HepG2 (cell line): ENCODE results near the gene RPA1. TPM values are rescaled to one million over a fixed set of nuclear protein-coding genes. Genes with fewer than 3 reads are reported as not detected.

Source experiments
- ADNP ChIP-seq: sonication (generic); formaldehyde crosslinking; IDR thresholded peaks from 2 replicates; pipeline ENCODE4 v1.4.0; 2020; ENCODE audit warnings: missing genetic modification reagents
- BCL6 ChIP-seq: IDR thresholded peaks from 2 replicates; pipeline ENCODE4 v1.6.1; 2016; ENCODE audit warnings: missing genetic modification reagents, missing compliant biosample characterization
- CEBPG ChIP-seq: IDR thresholded peaks from 2 replicates; pipeline ENCODE4 v1.6.1; 2016
- FOSL2 ChIP-seq: sonication (generic); formaldehyde crosslinking; IDR thresholded peaks from 2 replicates; pipeline ENCODE4 v1.4.0; 2020; ENCODE audit warnings: missing genetic modification reagents
- GABPB1 ChIP-seq: IDR thresholded peaks from 2 replicates; pipeline ENCODE4 v1.6.1; 2016; ENCODE audit warnings: mild to moderate bottlenecking, missing genetic modification reagents, moderate library complexity, missing compliant biosample characterization
- GFI1 ChIP-seq: sonication (generic); formaldehyde crosslinking; IDR thresholded peaks from 2 replicates; pipeline ENCODE4 v1.5.0; 2020; ENCODE audit warnings: missing genetic modification reagents, mild to moderate bottlenecking, borderline replicate concordance
- HNF4A ChIP-seq: sonication (generic); formaldehyde crosslinking; IDR thresholded peaks from 2 replicates; pipeline ENCODE4 v1.4.0; 2020; ENCODE audit warnings: missing genetic modification reagents
- KLF9 ChIP-seq: IDR thresholded peaks from 2 replicates; pipeline ENCODE4 v1.6.1; 2016; ENCODE audit warnings: low read depth
- NCOA1 ChIP-seq: sonication (generic); formaldehyde crosslinking; IDR thresholded peaks from 2 replicates; pipeline ENCODE4 v1.9.0; 2021; ENCODE audit warnings: missing genetic modification reagents
- RBM39 ChIP-seq: fragments of 200-400 bp; formaldehyde crosslinking; IDR thresholded peaks from one replicate; pipeline ENCODE4 v1.6.1; 2018; ENCODE audit warnings: antibody characterized with exemption, mild to moderate bottlenecking, low read depth, low read length; ENCODE audit not compliant: poor library complexity, severe bottlenecking
- SOX6 ChIP-seq, 2 experiments: fragments of 450-650 bp in 1 of 2; sonication (generic) in 1 of 2; formaldehyde crosslinking in 1 of 2; IDR thresholded peaks; 2 replicates each; pipeline versions ENCODE4 v1.4.0 to v1.6.1; 2017 to 2020; ENCODE audit warnings: antibody characterized with exemption in 1 of 2, mild to moderate bottlenecking in 1 of 2, missing genetic modification reagents in 1 of 2
- ZBTB42 ChIP-seq: sonication (generic); formaldehyde crosslinking; IDR thresholded peaks from 2 replicates; pipeline ENCODE4 v1.5.0; 2020; ENCODE audit warnings: mild to moderate bottlenecking, missing genetic modification reagents
- ZNF337 ChIP-seq: sonication (generic); formaldehyde crosslinking; IDR thresholded peaks from 2 replicates; pipeline ENCODE4 v1.5.1; 2020; ENCODE audit warnings: missing genetic modification reagents, low read depth, mild to moderate bottlenecking, borderline replicate concordance
- ZNF431 ChIP-seq: sonication (generic); formaldehyde crosslinking; IDR thresholded peaks from 2 replicates; pipeline ENCODE4 v1.9.0; 2022; ENCODE audit warnings: missing genetic modification reagents, low read depth, mild to moderate bottlenecking, borderline replicate concordance
- ZNF549 ChIP-seq: sonication (generic); formaldehyde crosslinking; IDR thresholded peaks from 2 replicates; pipeline ENCODE4 v1.5.0; 2020; ENCODE audit warnings: missing genetic modification reagents
- ZNF577 ChIP-seq: sonication (generic); formaldehyde crosslinking; IDR thresholded peaks from 2 replicates; pipeline ENCODE4 v1.4.0; 2020; ENCODE audit warnings: mild to moderate bottlenecking, low read depth, missing genetic modification reagents, borderline replicate concordance
- ZNF841 ChIP-seq: sonication (generic); formaldehyde crosslinking; IDR thresholded peaks from 2 replicates; pipeline ENCODE4 v1.8.1; 2023; ENCODE audit warnings: missing genetic modification reagents, borderline replicate concordance
- ZSCAN30 ChIP-seq: sonication (generic); formaldehyde crosslinking; IDR thresholded peaks from 2 replicates; pipeline ENCODE4 v1.5.0; 2020; ENCODE audit warnings: mild to moderate bottlenecking, missing genetic modification reagents
- polyA plus RNA-seq, 8 experiments: library from polyadenylated mRNA; depleted of rRNA in 3 of 8; stranded (reverse) in 7 of 8; unstranded in 1 of 8; fragments of >200 nt; fragmentation: Illumina TruSeq in 4 of 8; extraction: Trizol in 4 of 8; gene quantifications; 2 replicates each; pipeline versions ENCODE4 v1.2.1 to v1.2.3, GENCODE V29; 2011 to 2016; ENCODE audit warnings: low read depth in 4 of 8, missing spikeins in 1 of 8, mixed read lengths in 1 of 8; ENCODE audit not compliant: insufficient read depth in 1 of 8
- total RNA-seq, 5 experiments: library from RNA; depleted of rRNA; stranded (reverse); fragments of >200 nt; fragmentation: Illumina TruSeq; extraction: Trizol; gene quantifications; 2 replicates each; pipeline ENCODE4 v1.2.3, GENCODE V29; 2016; ENCODE audit warnings: low read depth in 1 of 5
- TF ChIP-seq, protein P1 (sequence below): sonication (generic); formaldehyde crosslinking; IDR thresholded peaks from 2 replicates; pipeline ENCODE4 v1.5.1; 2020; ENCODE audit warnings: mild to moderate bottlenecking, missing genetic modification reagents
- TF ChIP-seq, protein P2 (sequence below): IDR thresholded peaks from 2 replicates; pipeline ENCODE4 v1.6.1; 2016; ENCODE audit warnings: low read depth, control low read depth
- TF ChIP-seq, protein P3 (sequence below): sonication (generic); formaldehyde crosslinking; IDR thresholded peaks from 2 replicates; pipeline ENCODE4 v1.4.0; 2020; ENCODE audit warnings: missing genetic modification reagents
- TF ChIP-seq, protein P4 (sequence below): sonication (generic); formaldehyde crosslinking; IDR thresholded peaks from 2 replicates; pipeline ENCODE4 v1.4.0; 2020; ENCODE audit warnings: missing genetic modification reagents

The RPA1 gene
- total and polyA plus RNA-seq, 2 of the 13 experiments (the other 11 are each of a cell fraction or from before 2014, with no cell fraction given): 13.9 to 37.6 TPM

DNA sequence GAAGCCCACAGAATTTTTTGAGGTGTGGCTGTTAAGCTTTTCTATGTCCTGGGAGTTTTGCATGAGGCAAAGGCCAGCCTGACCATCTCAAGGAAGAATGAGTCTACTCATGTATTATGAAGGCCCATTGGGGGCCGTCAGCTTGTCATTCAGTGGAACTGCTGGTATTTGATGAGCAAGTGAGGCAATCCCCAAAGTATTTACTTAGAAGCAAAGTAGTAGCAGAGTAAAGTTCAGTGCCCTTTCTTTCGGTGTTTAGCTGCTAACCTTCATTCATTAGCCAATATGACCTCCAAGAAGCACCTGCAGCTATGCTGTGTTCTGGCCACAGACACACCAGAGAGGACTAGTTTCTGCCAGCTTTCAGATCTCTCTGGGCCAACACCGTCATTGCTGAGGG, 80.2 kb downstream of the RPA1 start (continued):
- TF ChIP-seq, protein P1, sequence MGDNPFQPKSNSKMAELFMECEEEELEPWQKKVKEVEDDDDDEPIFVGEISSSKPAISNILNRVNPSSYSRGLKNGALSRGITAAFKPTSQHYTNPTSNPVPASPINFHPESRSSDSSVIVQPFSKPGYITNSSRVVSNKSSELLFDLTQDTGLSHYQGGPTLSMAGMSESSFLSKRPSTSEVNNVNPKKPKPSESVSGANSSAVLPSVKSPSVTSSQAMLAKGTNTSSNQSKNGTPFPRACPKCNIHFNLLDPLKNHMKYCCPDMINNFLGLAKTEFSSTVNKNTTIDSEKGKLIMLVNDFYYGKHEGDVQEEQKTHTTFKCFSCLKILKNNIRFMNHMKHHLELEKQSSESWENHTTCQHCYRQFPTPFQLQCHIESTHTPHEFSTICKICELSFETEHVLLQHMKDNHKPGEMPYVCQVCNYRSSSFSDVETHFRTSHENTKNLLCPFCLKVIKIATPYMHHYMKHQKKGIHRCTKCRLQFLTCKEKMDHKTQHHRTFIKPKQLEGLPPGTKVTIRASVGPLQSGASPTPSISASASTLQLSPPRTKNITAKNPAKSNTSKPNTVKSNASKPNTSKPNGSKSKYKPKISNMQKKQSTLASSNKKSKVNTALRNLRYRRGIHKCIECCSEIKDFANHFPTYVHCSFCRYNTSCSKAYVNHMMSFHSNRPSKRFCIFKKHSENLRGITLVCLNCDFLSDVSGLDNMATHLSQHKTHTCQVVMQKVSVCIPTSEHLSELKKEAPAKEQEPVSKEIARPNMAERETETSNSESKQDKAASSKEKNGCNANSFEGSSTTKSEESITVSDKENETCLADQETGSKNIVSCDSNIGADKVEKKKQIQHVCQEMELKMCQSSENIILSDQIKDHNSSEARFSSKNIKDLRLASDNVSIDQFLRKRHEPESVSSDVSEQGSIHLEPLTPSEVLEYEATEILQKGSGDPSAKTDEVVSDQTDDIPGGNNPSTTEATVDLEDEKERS: no peak
- no peak for TF ChIP-seq ZNF841 (CRISPR knock-in tag)
- no peak for TF ChIP-seq ZNF549 (CRISPR knock-in tag)
- TF ChIP-seq FOSL2 (CRISPR knock-in tag): peak; percentile 24; the same call in 1 of the 2 replicates
- TF ChIP-seq SOX6 (IDR thresholded peaks at IDR 0.05): no peak
- TF ChIP-seq SOX6 (CRISPR knock-in tag; IDR thresholded peaks at IDR 0.05): peak; percentile 26; the same call in 1 of the 2 replicates
- no peak for TF ChIP-seq GFI1 (CRISPR knock-in tag)
- TF ChIP-seq, protein P2, sequence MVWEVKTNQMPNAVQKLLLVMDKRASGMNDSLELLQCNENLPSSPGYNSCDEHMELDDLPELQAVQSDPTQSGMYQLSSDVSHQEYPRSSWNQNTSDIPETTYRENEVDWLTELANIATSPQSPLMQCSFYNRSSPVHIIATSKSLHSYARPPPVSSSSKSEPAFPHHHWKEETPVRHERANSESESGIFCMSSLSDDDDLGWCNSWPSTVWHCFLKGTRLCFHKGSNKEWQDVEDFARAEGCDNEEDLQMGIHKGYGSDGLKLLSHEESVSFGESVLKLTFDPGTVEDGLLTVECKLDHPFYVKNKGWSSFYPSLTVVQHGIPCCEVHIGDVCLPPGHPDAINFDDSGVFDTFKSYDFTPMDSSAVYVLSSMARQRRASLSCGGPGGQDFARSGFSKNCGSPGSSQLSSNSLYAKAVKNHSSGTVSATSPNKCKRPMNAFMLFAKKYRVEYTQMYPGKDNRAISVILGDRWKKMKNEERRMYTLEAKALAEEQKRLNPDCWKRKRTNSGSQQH (CRISPR knock-in tag): no peak
- TF ChIP-seq ZBTB42 (CRISPR knock-in tag): no peak
- TF ChIP-seq HNF4A: peak; percentile 77
- TF ChIP-seq GABPB1 (CRISPR knock-in tag): no peak
- TF ChIP-seq ZSCAN30 (CRISPR knock-in tag): no peak
- no peak for TF ChIP-seq ZNF577 (CRISPR knock-in tag)
- TF ChIP-seq, protein P3, sequence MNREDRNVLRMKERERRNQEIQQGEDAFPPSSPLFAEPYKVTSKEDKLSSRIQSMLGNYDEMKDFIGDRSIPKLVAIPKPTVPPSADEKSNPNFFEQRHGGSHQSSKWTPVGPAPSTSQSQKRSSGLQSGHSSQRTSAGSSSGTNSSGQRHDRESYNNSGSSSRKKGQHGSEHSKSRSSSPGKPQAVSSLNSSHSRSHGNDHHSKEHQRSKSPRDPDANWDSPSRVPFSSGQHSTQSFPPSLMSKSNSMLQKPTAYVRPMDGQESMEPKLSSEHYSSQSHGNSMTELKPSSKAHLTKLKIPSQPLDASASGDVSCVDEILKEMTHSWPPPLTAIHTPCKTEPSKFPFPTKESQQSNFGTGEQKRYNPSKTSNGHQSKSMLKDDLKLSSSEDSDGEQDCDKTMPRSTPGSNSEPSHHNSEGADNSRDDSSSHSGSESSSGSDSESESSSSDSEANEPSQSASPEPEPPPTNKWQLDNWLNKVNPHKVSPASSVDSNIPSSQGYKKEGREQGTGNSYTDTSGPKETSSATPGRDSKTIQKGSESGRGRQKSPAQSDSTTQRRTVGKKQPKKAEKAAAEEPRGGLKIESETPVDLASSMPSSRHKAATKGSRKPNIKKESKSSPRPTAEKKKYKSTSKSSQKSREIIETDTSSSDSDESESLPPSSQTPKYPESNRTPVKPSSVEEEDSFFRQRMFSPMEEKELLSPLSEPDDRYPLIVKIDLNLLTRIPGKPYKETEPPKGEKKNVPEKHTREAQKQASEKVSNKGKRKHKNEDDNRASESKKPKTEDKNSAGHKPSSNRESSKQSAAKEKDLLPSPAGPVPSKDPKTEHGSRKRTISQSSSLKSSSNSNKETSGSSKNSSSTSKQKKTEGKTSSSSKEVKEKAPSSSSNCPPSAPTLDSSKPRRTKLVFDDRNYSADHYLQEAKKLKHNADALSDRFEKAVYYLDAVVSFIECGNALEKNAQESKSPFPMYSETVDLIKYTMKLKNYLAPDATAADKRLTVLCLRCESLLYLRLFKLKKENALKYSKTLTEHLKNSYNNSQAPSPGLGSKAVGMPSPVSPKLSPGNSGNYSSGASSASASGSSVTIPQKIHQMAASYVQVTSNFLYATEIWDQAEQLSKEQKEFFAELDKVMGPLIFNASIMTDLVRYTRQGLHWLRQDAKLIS: no peak
- TF ChIP-seq RBM39: no peak
- TF ChIP-seq, protein P4, sequence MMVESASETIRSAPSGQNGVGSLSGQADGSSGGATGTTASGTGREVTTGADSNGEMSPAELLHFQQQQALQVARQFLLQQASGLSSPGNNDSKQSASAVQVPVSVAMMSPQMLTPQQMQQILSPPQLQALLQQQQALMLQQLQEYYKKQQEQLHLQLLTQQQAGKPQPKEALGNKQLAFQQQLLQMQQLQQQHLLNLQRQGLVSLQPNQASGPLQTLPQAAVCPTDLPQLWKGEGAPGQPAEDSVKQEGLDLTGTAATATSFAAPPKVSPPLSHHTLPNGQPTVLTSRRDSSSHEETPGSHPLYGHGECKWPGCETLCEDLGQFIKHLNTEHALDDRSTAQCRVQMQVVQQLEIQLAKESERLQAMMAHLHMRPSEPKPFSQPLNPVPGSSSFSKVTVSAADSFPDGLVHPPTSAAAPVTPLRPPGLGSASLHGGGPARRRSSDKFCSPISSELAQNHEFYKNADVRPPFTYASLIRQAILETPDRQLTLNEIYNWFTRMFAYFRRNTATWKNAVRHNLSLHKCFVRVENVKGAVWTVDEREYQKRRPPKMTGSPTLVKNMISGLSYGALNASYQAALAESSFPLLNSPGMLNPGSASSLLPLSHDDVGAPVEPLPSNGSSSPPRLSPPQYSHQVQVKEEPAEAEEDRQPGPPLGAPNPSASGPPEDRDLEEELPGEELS (CRISPR knock-in tag): peak; percentile 56; the same call in 1 of the 2 replicates
- TF ChIP-seq CEBPG: peak; percentile 82
- TF ChIP-seq KLF9: no peak
- no peak for TF ChIP-seq ZNF337 (CRISPR knock-in tag)
- peak; percentile 95 for TF ChIP-seq BCL6
- TF ChIP-seq ZNF431 (CRISPR knock-in tag): no peak
- no peak for TF ChIP-seq NCOA1
- no peak for TF ChIP-seq ADNP (CRISPR knock-in tag)
